DOHH2 (cell line): ENCODE measurements around the gene EHD3.

Source experiments
- H3F3A ChIP-seq: fragments of 200-600 bp; sonication (generic), shearing (Covaris generic); 2 replicates; pipeline ENCODE4 v1.6.0; 2016; ENCODE audit warnings: antibody characterized with exemption, mild to moderate bottlenecking; ENCODE audit not compliant: control insufficient read depth, insufficient read depth
- H3K27ac ChIP-seq: fragments of 200-600 bp; sonication (generic); 2 replicates; pipeline ENCODE4 v1.5.1; 2014; ENCODE audit warnings: low read depth, mild to moderate bottlenecking, low read length, moderate library complexity
- H3K27me3 ChIP-seq: fragments of 200-600 bp; sonication (generic); 2 replicates; pipeline ENCODE4 v1.6.1; 2014; ENCODE audit warnings: mild to moderate bottlenecking, low read length, mixed read lengths; ENCODE audit not compliant: control insufficient read depth
- H3K36me3 ChIP-seq: fragments of 200-600 bp; sonication (generic); 2 replicates; pipeline ENCODE4 v1.6.1; 2014; ENCODE audit warnings: mild to moderate bottlenecking, low read length, moderate library complexity, mixed read lengths; ENCODE audit not compliant: control insufficient read depth
- H3K4me1 ChIP-seq: fragments of 200-600 bp; sonication (generic); 2 replicates; pipeline ENCODE4 v1.6.1; 2014; ENCODE audit warnings: mild to moderate bottlenecking, low read length, mixed read lengths; ENCODE audit not compliant: control insufficient read depth
- H3K4me2 ChIP-seq: fragments of 200-600 bp; sonication (generic); 2 replicates; pipeline ENCODE4 v1.6.0; 2014; ENCODE audit warnings: mild to moderate bottlenecking, low read length, moderate library complexity
- H3K4me3 ChIP-seq: fragments of 200-600 bp; sonication (generic); 2 replicates; pipeline ENCODE4 v1.5.1; 2014; ENCODE audit warnings: mild to moderate bottlenecking, low read length, mixed read lengths
- H3K79me2 ChIP-seq: fragments of 200-600 bp; sonication (generic); 2 replicates; pipeline ENCODE4 v1.6.1; 2014; ENCODE audit warnings: mild to moderate bottlenecking, low read length, mixed read lengths; ENCODE audit not compliant: control insufficient read depth
- H3K9me2 ChIP-seq: fragments of 200-600 bp; sonication (generic); replicated peaks from 2 replicates; pipeline ENCODE4 v1.6.1; 2014; ENCODE audit warnings: mild to moderate bottlenecking, low read length, mixed read lengths; ENCODE audit not compliant: control insufficient read depth
- H3K9me3 ChIP-seq: fragments of 200-600 bp; sonication (generic); 2 replicates; pipeline ENCODE4 v1.6.1; 2014; ENCODE audit warnings: antibody characterized with exemption, low read length, mixed read lengths; ENCODE audit not compliant: control insufficient read depth, insufficient read depth
- H4K20me1 ChIP-seq: fragments of 200-600 bp; sonication (generic); 2 replicates; pipeline ENCODE4 v1.6.0; 2014; ENCODE audit warnings: low read depth, mild to moderate bottlenecking, antibody characterized with exemption, low read length, moderate library complexity; ENCODE audit not compliant: control insufficient read depth, insufficient read depth
- CTCF ChIP-seq: fragments of 200-600 bp; sonication (generic); IDR thresholded peaks from one replicate; pipeline ENCODE4 v1.5.1; 2014; ENCODE audit warnings: antibody characterized with exemption, mild to moderate bottlenecking, low read depth, low read length; ENCODE audit not compliant: poor library complexity, severe bottlenecking
- EZH2phosphoT487 ChIP-seq: fragments of 200-600 bp; sonication (generic); IDR thresholded peaks from 2 replicates; pipeline ENCODE4 v1.6.1; 2017; ENCODE audit warnings: borderline replicate concordance, mild to moderate bottlenecking, antibody characterized with exemption, low read length, moderate library complexity, mixed read lengths

EHD3 gene

DNA sequence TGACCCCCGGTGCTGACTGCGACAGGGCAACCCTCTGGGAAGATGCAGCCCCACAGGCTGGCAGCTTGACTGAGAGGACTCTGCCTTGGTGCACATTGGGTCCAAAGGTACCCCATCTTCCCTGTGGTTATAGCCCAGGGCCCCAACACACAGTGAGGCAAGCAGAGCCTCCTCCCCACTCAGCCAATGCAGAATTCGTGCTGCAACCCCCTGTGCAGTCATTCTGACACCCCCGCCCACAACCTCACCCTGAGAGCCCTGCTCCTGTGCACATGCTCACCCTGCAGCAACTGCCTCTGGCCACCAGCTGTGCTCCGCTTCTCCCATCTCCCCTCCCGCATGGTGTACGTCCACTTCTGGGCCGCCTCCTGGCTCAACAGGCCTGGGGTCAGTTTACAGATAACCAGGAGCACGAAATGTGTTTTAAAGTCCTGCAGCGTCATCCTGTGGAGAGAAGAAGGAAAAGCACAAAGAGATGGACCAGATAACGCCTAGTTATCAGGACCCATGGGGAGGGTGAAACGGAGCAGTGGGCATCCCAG is 41.0 kb upstream of the EHD3 start:
- H3K9me3 ChIP-seq = no peaks in the 10 kb centered on the region
- no peak overlapping the region for H3K27ac ChIP-seq
- H3K79me2 ChIP-seq = no peaks in the 10 kb centered on the region
- no peaks in the 10 kb centered on the region for H4K20me1 ChIP-seq
- no peaks in the 10 kb centered on the region for H3F3A ChIP-seq
- H3K4me2 ChIP-seq = no peak overlapping the region
- no peaks in the 10 kb centered on the region for H3K36me3 ChIP-seq
- H3K4me3 ChIP-seq = no peak overlapping the region
- TF ChIP-seq EZH2phosphoT487 (no peak), CTCF (no peak)
- H3K27me3 ChIP-seq = no peaks in the 10 kb centered on the region
- no peaks in the 10 kb centered on the region for H3K4me1 ChIP-seq
- H3K9me2 ChIP-seq = no peaks in the 10 kb centered on the region

GRCh38 chr2:31193806-31194205 is 40.1 kb upstream of the EHD3 start:
- Histone ChIP-seq H3K27ac (no peak overlapping the region), H3K79me2 (no peaks in the 10 kb centered on the region), H3K9me3 (no peaks in the 10 kb centered on the region), H3K4me3 (no peak overlapping the region), H3K4me2 (no peak overlapping the region), H3K9me2 (no peaks in the 10 kb centered on the region), H4K20me1 (no peaks in the 10 kb centered on the region), H3K27me3 (no peaks in the 10 kb centered on the region), H3F3A (no peaks in the 10 kb centered on the region), H3K4me1 (no peaks in the 10 kb centered on the region), H3K36me3 (no peaks in the 10 kb centered on the region)
- no peak for TF ChIP-seq EZH2phosphoT487
- TF ChIP-seq CTCF = no peak

GRCh38 chr2:31196622-31197021 is 37.3 kb upstream of the EHD3 start:
- TF ChIP-seq CTCF = no peak
- Histone ChIP-seq H4K20me1 (no peaks in the 10 kb centered on the region), H3K4me2 (no peak overlapping the region), H3K4me1 (no peaks in the 10 kb centered on the region), H3K27me3 (no peaks in the 10 kb centered on the region), H3K79me2 (no peaks in the 10 kb centered on the region), H3K9me2 (no peaks in the 10 kb centered on the region), H3K4me3 (no peak overlapping the region), H3K36me3 (no peaks in the 10 kb centered on the region), H3K9me3 (no peaks in the 10 kb centered on the region), H3K27ac (no peak overlapping the region), H3F3A (no peaks in the 10 kb centered on the region)

DNA sequence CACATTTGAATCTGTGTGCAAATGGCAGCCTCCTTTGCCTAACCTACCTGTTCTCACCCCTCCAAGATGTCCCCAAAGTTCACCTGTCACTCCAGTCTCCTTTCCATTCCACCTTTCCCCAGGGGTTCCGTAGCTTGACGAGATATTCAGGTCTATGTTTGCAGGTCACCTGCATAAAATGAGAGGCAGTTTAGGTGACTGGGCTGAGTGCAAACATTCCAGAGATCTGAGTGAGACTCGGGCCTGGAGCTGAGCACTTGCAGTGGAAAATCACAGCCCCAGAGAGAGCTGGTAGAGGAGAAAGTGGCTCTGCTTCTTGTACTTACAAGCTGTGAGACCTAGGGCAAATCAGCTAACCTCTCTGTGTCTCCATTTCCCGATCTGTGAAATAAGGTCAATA is 36.8 kb upstream of the EHD3 start:
- Histone ChIP-seq H3K79me2 (no peaks in the 10 kb centered on the region), H3K4me3 (no peak overlapping the region), H3K36me3 (no peaks in the 10 kb centered on the region), H3K4me2 (no peak overlapping the region), H3K9me3 (no peaks in the 10 kb centered on the region), H3K27ac (no peak overlapping the region), H3F3A (no peaks in the 10 kb centered on the region), H4K20me1 (no peaks in the 10 kb centered on the region), H3K27me3 (no peaks in the 10 kb centered on the region), H3K9me2 (no peaks in the 10 kb centered on the region), H3K4me1 (no peaks in the 10 kb centered on the region)
- no peak for TF ChIP-seq CTCF
- no peak for TF ChIP-seq EZH2phosphoT487
